K562 (cell line): ENCODE measurements around the gene INPP5K. TPM values are rescaled to one million over a fixed set of nuclear protein-coding genes. Genes with fewer than 3 reads are reported as not detected.

ENCODE experiments used
- COPS2 ChIP-seq: fragments of 450-650 bp; conservative IDR thresholded peaks from 2 replicates; pipeline ENCODE4 v1.6.1; 2016; ENCODE audit warnings: mild to moderate bottlenecking, moderate library complexity
- E2F3 ChIP-seq: fragments of 250-450 bp; sonication (Bioruptor Pico); IDR thresholded peaks from 2 replicates; pipeline ENCODE4 v1.4.0; 2020; ENCODE audit warnings: mild to moderate bottlenecking
- ETS2 ChIP-seq: IDR thresholded peaks from 2 replicates; pipeline ENCODE4 v1.6.1; 2016; ENCODE audit warnings: borderline replicate concordance, missing genetic modification characterization, mild to moderate bottlenecking, moderate library complexity, missing compliant biosample characterization; ENCODE audit not compliant: poor library complexity, severe bottlenecking
- ETV1 ChIP-seq: fragments of 450-650 bp; conservative IDR thresholded peaks from 2 replicates; pipeline ENCODE4 v1.6.1; 2016; ENCODE audit warnings: missing genetic modification characterization, control low read depth, low read depth, missing compliant biosample characterization
- HDAC2 ChIP-seq: fragments of 450-650 bp; IDR thresholded peaks from 2 replicates; pipeline ENCODE4 v1.6.1; 2016; ENCODE audit warnings: mild to moderate bottlenecking
- MAFG ChIP-seq: fragments of 450-650 bp; conservative IDR thresholded peaks from 2 replicates; pipeline ENCODE4 v1.6.1; 2016; ENCODE audit warnings: missing genetic modification characterization, missing compliant biosample characterization
- NR2C2 ChIP-seq, 2 experiments: fragments of 200-800 bp in 1 of 2; sonication (Bioruptor generic) in 1 of 2; sonication (generic) in 1 of 2; formaldehyde crosslinking in 1 of 2; IDR thresholded peaks; 2 replicates each; pipeline versions ENCODE4 v1.6.1 to v1.8.0; 2016 to 2022; ENCODE audit warnings: mild to moderate bottlenecking in 1 of 2, missing compliant biosample characterization in 1 of 2, missing genetic modification characterization in 1 of 2, missing genetic modification reagents in 1 of 2
- PML ChIP-seq: IDR thresholded peaks from 2 replicates; pipeline ENCODE4 v1.6.1; 2012; ENCODE audit warnings: low read length, inconsistent platforms
- POLR2G ChIP-seq: fragments of 200-400 bp; formaldehyde crosslinking; IDR thresholded peaks from 2 replicates; pipeline ENCODE4 v1.6.1; 2017; ENCODE audit warnings: low read depth, mild to moderate bottlenecking, antibody characterized with exemption, low read length, moderate library complexity
- STAT6 ChIP-seq: sonication (generic); formaldehyde crosslinking; IDR thresholded peaks from 2 replicates; pipeline ENCODE4 v1.8.1; 2023; ENCODE audit warnings: mild to moderate bottlenecking, missing genetic modification reagents
- ZNF134 ChIP-seq: fragments of 250-450 bp; sonication (Bioruptor Pico); conservative IDR thresholded peaks from 2 replicates; pipeline ENCODE4 v1.4.0; 2020
- ZNF253 ChIP-seq: fragments of 250-450 bp; sonication (Bioruptor Pico); conservative IDR thresholded peaks from 2 replicates; pipeline ENCODE4 v1.6.1; 2021; ENCODE audit warnings: mild to moderate bottlenecking
- polyA plus RNA-seq, 8 experiments: library from polyadenylated mRNA; depleted of rRNA in 4 of 8; stranded (reverse) in 5 of 8; unstranded in 3 of 8; fragments of >200 nt; fragmentation: Nextera tagmentation in 2 of 8; fragmentation: Illumina TruSeq in 1 of 8; extraction: Ambion mirVana in 2 of 8; extraction: Trizol in 1 of 8; gene quantifications; 2 replicates each; pipeline versions ENCODE4 v1.2.1 to v1.2.3, GENCODE V29; 2011 to 2014; ENCODE audit warnings: inconsistent platforms in 1 of 8, missing spikeins in 1 of 8
- total RNA-seq, 7 experiments: library from RNA; depleted of rRNA in 6 of 7; stranded (reverse); fragments of >200 nt in 6 of 7; fragmentation: Illumina TruSeq in 2 of 7; extraction: Trizol in 2 of 7; gene quantifications; 2 replicates each; pipeline versions ENCODE4 v1.2.1 to v1.2.3, GENCODE V29; 2011 to 2021; ENCODE audit warnings: low replicate concordance in 1 of 7
- TF ChIP-seq, protein P1 (sequence below): IDR thresholded peaks from 2 replicates; pipeline ENCODE4 v1.6.1; 2016; ENCODE audit warnings: missing genetic modification characterization, missing compliant biosample characterization
- TF ChIP-seq, protein P2 (sequence below): fragments of 450-650 bp; IDR thresholded peaks from 2 replicates; pipeline ENCODE4 v1.6.1; 2016; ENCODE audit warnings: mild to moderate bottlenecking
- TF ChIP-seq, protein P3 (sequence below): fragments of 450-650 bp; formaldehyde crosslinking; IDR thresholded peaks from 2 replicates; pipeline ENCODE4 v1.4.0; 2020; ENCODE audit warnings: mild to moderate bottlenecking, moderate library complexity
- TF ChIP-seq, protein P4 (sequence below): fragments of 450-650 bp; IDR thresholded peaks from 2 replicates; pipeline ENCODE4 v1.6.1; 2016; ENCODE audit warnings: borderline replicate concordance

Gene INPP5K
- total and polyA plus RNA-seq, 9 of the 15 experiments (the other 6 are each of a cell fraction or from before 2014, with no cell fraction given) = 0.63 to 15.1 (median 10.1) TPM

- TF ChIP-seq STAT6 (CRISPR knock-in tag) (no peak), ETV1 (tag) (no peak; the same call in 1 of the 2 replicates), HDAC2 (no peak; the same call in none of the 2 replicates), PML (0 out of 2 replicates have a peak, but pooled peaks have one; percentile 17), NR2C2 (CRISPR knock-in tag; IDR thresholded peaks at IDR 0.05) (no peak), NR2C2 (tag; IDR thresholded peaks at IDR 0.05) (peak; percentile 57; the same call in 1 of the 2 replicates), POLR2G (peak; percentile 86), MAFG (no peak), COPS2 (no peak), ZNF253 (CRISPR knock-in tag) (no peak), E2F3 (CRISPR knock-in tag) (no peak), ETS2 (tag) (no peak), ZNF134 (CRISPR knock-in tag) (no peak)
- TF ChIP-seq, protein P1, sequence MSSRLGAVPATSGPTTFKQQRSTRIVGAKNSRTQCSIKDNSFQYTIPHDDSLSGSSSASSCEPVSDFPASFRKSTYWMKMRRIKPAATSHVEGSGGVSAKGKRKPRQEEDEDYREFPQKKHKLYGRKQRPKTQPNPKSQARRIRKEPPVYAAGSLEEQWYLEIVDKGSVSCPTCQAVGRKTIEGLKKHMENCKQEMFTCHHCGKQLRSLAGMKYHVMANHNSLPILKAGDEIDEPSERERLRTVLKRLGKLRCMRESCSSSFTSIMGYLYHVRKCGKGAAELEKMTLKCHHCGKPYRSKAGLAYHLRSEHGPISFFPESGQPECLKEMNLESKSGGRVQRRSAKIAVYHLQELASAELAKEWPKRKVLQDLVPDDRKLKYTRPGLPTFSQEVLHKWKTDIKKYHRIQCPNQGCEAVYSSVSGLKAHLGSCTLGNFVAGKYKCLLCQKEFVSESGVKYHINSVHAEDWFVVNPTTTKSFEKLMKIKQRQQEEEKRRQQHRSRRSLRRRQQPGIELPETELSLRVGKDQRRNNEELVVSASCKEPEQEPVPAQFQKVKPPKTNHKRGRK (tag) = no peak
- TF ChIP-seq, protein P2, sequence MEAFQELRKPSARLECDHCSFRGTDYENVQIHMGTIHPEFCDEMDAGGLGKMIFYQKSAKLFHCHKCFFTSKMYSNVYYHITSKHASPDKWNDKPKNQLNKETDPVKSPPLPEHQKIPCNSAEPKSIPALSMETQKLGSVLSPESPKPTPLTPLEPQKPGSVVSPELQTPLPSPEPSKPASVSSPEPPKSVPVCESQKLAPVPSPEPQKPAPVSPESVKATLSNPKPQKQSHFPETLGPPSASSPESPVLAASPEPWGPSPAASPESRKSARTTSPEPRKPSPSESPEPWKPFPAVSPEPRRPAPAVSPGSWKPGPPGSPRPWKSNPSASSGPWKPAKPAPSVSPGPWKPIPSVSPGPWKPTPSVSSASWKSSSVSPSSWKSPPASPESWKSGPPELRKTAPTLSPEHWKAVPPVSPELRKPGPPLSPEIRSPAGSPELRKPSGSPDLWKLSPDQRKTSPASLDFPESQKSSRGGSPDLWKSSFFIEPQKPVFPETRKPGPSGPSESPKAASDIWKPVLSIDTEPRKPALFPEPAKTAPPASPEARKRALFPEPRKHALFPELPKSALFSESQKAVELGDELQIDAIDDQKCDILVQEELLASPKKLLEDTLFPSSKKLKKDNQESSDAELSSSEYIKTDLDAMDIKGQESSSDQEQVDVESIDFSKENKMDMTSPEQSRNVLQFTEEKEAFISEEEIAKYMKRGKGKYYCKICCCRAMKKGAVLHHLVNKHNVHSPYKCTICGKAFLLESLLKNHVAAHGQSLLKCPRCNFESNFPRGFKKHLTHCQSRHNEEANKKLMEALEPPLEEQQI = no peak
- TF ChIP-seq, protein P3, sequence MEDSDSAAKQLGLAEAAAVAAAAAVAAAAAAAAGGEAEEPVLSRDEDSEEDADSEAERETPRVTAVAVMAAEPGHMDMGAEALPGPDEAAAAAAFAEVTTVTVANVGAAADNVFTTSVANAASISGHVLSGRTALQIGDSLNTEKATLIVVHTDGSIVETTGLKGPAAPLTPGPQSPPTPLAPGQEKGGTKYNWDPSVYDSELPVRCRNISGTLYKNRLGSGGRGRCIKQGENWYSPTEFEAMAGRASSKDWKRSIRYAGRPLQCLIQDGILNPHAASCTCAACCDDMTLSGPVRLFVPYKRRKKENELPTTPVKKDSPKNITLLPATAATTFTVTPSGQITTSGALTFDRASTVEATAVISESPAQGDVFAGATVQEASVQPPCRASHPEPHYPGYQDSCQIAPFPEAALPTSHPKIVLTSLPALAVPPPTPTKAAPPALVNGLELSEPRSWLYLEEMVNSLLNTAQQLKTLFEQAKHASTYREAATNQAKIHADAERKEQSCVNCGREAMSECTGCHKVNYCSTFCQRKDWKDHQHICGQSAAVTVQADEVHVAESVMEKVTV = no peak
- TF ChIP-seq, protein P4, sequence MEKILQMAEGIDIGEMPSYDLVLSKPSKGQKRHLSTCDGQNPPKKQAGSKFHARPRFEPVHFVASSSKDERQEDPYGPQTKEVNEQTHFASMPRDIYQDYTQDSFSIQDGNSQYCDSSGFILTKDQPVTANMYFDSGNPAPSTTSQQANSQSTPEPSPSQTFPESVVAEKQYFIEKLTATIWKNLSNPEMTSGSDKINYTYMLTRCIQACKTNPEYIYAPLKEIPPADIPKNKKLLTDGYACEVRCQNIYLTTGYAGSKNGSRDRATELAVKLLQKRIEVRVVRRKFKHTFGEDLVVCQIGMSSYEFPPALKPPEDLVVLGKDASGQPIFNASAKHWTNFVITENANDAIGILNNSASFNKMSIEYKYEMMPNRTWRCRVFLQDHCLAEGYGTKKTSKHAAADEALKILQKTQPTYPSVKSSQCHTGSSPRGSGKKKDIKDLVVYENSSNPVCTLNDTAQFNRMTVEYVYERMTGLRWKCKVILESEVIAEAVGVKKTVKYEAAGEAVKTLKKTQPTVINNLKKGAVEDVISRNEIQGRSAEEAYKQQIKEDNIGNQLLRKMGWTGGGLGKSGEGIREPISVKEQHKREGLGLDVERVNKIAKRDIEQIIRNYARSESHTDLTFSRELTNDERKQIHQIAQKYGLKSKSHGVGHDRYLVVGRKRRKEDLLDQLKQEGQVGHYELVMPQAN = peak; percentile 77
Observed at GRCh38 chr17:1516388-1517161, at the start of gene INPP5K (continued).
